A549 (cell line): ENCODE results near the gene FAM163A.

Source experiments
- RAD21 ChIP-seq, 2 experiments: fragments of >200 bp in 1 of 2; sonication (Bioruptor Twin) in 1 of 2; formaldehyde crosslinking in 1 of 2; IDR thresholded peaks in 1 of 2; conservative IDR thresholded peaks in 1 of 2; 2 replicates in 1 of 2; 3 replicates in 1 of 2; pipeline ENCODE4 v1.6.1; 2012 to 2018; ENCODE audit warnings: inconsistent platforms in 1 of 2
- TF ChIP-seq, protein P1 (sequence below): fragments of >200 bp; sonication (Bioruptor Twin); formaldehyde crosslinking; IDR thresholded peaks from 3 replicates; pipeline ENCODE4 v1.5.1; 2016

DNA sequence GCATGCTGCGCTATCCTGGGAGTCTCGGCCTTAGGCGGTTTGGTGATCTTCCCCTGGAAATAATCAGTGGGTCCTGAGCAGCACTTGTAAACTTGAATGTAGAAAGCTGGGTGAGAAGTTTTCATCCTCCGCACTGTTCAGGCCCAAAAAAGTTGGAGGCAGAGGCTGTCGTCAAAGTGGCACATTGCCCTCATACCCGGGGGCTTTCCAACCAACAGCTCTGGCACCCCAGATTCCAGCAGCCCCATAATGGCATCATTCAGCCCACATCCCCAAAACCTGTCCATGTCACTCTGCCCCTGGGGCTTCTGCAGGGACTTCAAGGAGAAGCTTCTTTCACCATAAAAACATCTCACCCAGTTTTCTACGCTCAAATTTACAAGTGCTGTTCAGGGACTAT is 75.2 kb downstream of the FAM163A start:
- TF ChIP-seq, protein P1, sequence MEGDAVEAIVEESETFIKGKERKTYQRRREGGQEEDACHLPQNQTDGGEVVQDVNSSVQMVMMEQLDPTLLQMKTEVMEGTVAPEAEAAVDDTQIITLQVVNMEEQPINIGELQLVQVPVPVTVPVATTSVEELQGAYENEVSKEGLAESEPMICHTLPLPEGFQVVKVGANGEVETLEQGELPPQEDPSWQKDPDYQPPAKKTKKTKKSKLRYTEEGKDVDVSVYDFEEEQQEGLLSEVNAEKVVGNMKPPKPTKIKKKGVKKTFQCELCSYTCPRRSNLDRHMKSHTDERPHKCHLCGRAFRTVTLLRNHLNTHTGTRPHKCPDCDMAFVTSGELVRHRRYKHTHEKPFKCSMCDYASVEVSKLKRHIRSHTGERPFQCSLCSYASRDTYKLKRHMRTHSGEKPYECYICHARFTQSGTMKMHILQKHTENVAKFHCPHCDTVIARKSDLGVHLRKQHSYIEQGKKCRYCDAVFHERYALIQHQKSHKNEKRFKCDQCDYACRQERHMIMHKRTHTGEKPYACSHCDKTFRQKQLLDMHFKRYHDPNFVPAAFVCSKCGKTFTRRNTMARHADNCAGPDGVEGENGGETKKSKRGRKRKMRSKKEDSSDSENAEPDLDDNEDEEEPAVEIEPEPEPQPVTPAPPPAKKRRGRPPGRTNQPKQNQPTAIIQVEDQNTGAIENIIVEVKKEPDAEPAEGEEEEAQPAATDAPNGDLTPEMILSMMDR = no peak
- no peak for TF ChIP-seq RAD21 (conservative IDR thresholded peaks at IDR 0.05 in 1 of 2, IDR thresholded peaks at IDR 0.05 in 1 of 2)
